Caco-2 (cell line): ENCODE measurements around the gene SOCS1. TPM values are rescaled to one million over a fixed set of nuclear protein-coding genes. Genes with fewer than 3 reads are reported as not detected.

ENCODE experiments used
- BruUV-seq: library from RNA; stranded (reverse); fragments of 400-500 nt; replicated peaks from 2 replicates; lab custom pipeline; 2021; lab: Mats Ljungman, UMichigan
- CTCF ChIA-PET: fragments of 300-600 bp; sonication (Branson Sonifier 250); formaldehyde crosslinking; loops from one replicate; lab custom pipeline; 2022; ENCODE audit warnings: antibody characterized with exemption; lab: Charles Lee
- POLR2A ChIA-PET: fragments of 300-600 bp; sonication (Branson Sonifier 250); formaldehyde crosslinking; loops from one replicate; lab custom pipeline; 2022; ENCODE audit warnings: antibody characterized with exemption; lab: Charles Lee
- DNase-seq, 2 experiments: peaks; one replicate each; pipeline versions ENCODE4 v3.0.0 to v3.0.0-alpha.2; 2020 to 2022
- H3K27me3 ChIP-seq: replicated peaks from 2 replicates; pipeline ENCODE4 v1.6.0; 2011; ENCODE audit warnings: low read length; ENCODE audit not compliant: control insufficient read depth, insufficient read depth
- H3K36me3 ChIP-seq: 2 replicates; pipeline ENCODE4 v1.5.1; 2011; ENCODE audit warnings: low read length; ENCODE audit not compliant: control insufficient read depth, insufficient read depth
- H3K4me1 ChIP-seq: fragments of 250-450 bp; sonication (Bioruptor Pico); 2 replicates; pipeline ENCODE4 v1.5.1; 2020; ENCODE audit warnings: mild to moderate bottlenecking
- H3K4me3 ChIP-seq: 2 replicates; pipeline ENCODE4 v1.5.1; 2011; ENCODE audit warnings: low read depth, mild to moderate bottlenecking, control low read depth, low read length
- H3K9me3 ChIP-seq: fragments of 250-450 bp; sonication (Bioruptor Pico); 2 replicates; pipeline ENCODE4 v1.5.1; 2020; ENCODE audit warnings: mild to moderate bottlenecking, moderate library complexity
- H3K27ac Mint-ChIP-seq: one replicate; pipeline ENCODE4 v1.8.0; 2022; ENCODE audit warnings: mixed read lengths; ENCODE audit not compliant: unreplicated experiment
- H3K27me3 Mint-ChIP-seq: one replicate; pipeline ENCODE4 v1.8.0; 2022; ENCODE audit warnings: mixed read lengths; ENCODE audit not compliant: insufficient read depth, unreplicated experiment
- H3K36me3 Mint-ChIP-seq: one replicate; pipeline ENCODE4 v1.8.0; 2022; ENCODE audit warnings: mild to moderate bottlenecking, mixed read lengths; ENCODE audit not compliant: insufficient read depth, unreplicated experiment
- H3K4me1 Mint-ChIP-seq: one replicate; pipeline ENCODE4 v1.8.0; 2022; ENCODE audit warnings: low read depth, mixed read lengths; ENCODE audit not compliant: unreplicated experiment
- H3K4me3 Mint-ChIP-seq: one replicate; pipeline ENCODE4 v1.8.0; 2022; ENCODE audit warnings: mild to moderate bottlenecking, moderate library complexity, mixed read lengths; ENCODE audit not compliant: unreplicated experiment
- H3K9me3 Mint-ChIP-seq: one replicate; pipeline ENCODE4 v1.8.0; 2022; ENCODE audit warnings: mixed read lengths; ENCODE audit not compliant: unreplicated experiment
- intact Hi-C: fragments of 100-400 bp; cut with micrococcal nuclease; formaldehyde crosslinking; loops from one replicate; pipeline ENCODE4 v1.10.0; 2022; ENCODE audit not compliant: unreplicated experiment
- total RNA-seq: library from RNA; stranded (reverse); gene quantifications from 2 replicates; pipeline ENCODE4 v1.2.3, GENCODE V29; 2022
- TF ChIP-seq, protein P1 (sequence below), 2 experiments: fragments of 200-600 bp in 1 of 2; IDR thresholded peaks; 1 replicate in 1 of 2; 2 replicates in 1 of 2; pipeline versions ENCODE4 v1.5.1 to v1.8.0; 2011 to 2022; ENCODE audit warnings: antibody characterized with exemption in 1 of 2, control low read depth in 1 of 2, inconsistent platforms in 1 of 2, low read depth in 1 of 2, low read length in 1 of 2, mild to moderate bottlenecking in 1 of 2, moderate library complexity in 1 of 2; ENCODE audit not compliant: insufficient read depth in 1 of 2, severe bottlenecking in 1 of 2, unreplicated experiment in 1 of 2

Gene SOCS1
- total RNA-seq, 1 experiment from 2014 or later: 13.2 TPM

DNA sequence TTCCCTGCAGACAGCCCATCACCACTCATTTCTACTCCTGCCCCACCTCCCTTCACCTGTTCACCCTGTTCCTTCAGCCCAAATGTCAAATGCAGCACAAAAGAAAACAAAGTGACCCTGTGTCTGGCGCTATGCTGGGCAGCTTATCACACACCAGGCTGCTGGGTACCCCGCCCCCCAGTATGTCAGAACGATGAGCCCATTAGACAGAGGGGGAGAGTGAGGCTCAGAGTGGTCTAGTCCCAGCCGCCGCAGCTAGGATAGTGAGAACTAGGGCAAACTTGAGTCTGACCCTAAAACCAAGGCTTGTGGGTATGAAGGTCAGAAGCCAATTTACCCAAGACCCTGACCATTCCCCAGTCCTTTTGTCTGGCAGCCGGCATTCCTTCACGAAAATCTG lies 9.1 kb upstream of the SOCS1 start:
- TF ChIP-seq, protein P1, sequence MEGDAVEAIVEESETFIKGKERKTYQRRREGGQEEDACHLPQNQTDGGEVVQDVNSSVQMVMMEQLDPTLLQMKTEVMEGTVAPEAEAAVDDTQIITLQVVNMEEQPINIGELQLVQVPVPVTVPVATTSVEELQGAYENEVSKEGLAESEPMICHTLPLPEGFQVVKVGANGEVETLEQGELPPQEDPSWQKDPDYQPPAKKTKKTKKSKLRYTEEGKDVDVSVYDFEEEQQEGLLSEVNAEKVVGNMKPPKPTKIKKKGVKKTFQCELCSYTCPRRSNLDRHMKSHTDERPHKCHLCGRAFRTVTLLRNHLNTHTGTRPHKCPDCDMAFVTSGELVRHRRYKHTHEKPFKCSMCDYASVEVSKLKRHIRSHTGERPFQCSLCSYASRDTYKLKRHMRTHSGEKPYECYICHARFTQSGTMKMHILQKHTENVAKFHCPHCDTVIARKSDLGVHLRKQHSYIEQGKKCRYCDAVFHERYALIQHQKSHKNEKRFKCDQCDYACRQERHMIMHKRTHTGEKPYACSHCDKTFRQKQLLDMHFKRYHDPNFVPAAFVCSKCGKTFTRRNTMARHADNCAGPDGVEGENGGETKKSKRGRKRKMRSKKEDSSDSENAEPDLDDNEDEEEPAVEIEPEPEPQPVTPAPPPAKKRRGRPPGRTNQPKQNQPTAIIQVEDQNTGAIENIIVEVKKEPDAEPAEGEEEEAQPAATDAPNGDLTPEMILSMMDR (IDR thresholded peaks at IDR 0.05; ENCODE audit: insufficient read depth in 1 of 2, low read depth in 1 of 2, low read length in 1 of 2, severe bottlenecking in 1 of 2, unreplicated experiment in 1 of 2): no peak
- DNase-seq: no peak
- Mint-ChIP-seq H3K4me1 (peaks cover 11% of the 10 kb centered on the region), H3K36me3 (no peaks in the 10 kb centered on the region), H3K9me3 (no peaks in the 10 kb centered on the region), H3K4me3 (no peak overlapping the region), H3K27me3 (no peaks in the 10 kb centered on the region), H3K27ac (no peak overlapping the region)
- POLR2A ChIA-PET: no interaction called here
- BruUV-seq: no TSS peak
- intact Hi-C loops: no loop called here
- Histone ChIP-seq H3K36me3 (no peaks in the 10 kb centered on the region), H3K27me3 (no peaks in the 10 kb centered on the region), H3K4me3 (no peak overlapping the region), H3K4me1 (peaks cover 21% of the 10 kb centered on the region), H3K9me3 (no peaks in the 10 kb centered on the region)
- CTCF ChIA-PET: no interaction called here

DNA sequence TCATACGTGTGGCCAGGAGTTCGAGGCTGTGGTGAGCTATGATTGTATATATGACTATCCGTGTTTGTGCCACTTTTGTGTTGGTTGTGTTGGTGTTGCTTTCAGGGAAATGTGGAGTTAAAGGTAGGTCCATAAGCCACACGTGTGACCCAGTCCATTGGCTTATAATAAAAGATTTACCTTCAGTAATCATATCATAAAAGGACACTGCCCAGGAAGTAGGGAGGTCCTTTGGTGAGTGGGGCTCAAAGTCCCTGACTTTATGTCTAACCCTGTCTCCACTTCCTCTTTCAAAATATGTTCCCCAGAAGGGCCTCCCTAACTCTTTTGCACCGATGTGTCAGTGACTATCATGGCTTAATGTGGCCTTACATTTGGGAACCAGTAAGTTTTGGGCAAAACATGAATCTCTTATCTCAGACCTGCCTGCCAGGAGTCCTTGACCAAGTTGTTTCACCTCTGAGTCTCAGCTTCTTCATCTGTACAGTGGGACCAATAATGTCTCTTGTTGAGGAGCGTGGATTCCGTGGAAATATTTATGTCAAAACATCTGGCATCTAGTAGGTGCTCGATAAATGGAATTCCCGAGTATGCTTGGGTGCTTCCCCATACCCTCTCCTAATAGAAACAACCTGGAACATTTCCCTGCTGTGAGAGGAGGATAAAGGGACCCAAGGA lies 8.3 kb upstream of the SOCS1 start:
- Mint-ChIP-seq H3K4me1 (peaks cover 19% of the 10 kb centered on the region), H3K36me3 (no peaks in the 10 kb centered on the region), H3K4me3 (no peak overlapping the region), H3K27me3 (no peaks in the 10 kb centered on the region), H3K27ac (no peak overlapping the region), H3K9me3 (no peaks in the 10 kb centered on the region)
- Histone ChIP-seq H3K4me3 (no peak overlapping the region), H3K4me1 (peaks cover 29% of the 10 kb centered on the region), H3K9me3 (no peaks in the 10 kb centered on the region), H3K27me3 (no peaks in the 10 kb centered on the region), H3K36me3 (no peaks in the 10 kb centered on the region)
- no TSS peak for BruUV-seq
- TF ChIP-seq, protein P1 (IDR thresholded peaks at IDR 0.05; ENCODE audit: insufficient read depth in 1 of 2, low read depth in 1 of 2, low read length in 1 of 2, severe bottlenecking in 1 of 2, unreplicated experiment in 1 of 2): no peak
- no peak for DNase-seq
- ChIA-PET POLR2A (no interaction called here), CTCF (no interaction called here)
- intact Hi-C loops: no loop called here

DNA sequence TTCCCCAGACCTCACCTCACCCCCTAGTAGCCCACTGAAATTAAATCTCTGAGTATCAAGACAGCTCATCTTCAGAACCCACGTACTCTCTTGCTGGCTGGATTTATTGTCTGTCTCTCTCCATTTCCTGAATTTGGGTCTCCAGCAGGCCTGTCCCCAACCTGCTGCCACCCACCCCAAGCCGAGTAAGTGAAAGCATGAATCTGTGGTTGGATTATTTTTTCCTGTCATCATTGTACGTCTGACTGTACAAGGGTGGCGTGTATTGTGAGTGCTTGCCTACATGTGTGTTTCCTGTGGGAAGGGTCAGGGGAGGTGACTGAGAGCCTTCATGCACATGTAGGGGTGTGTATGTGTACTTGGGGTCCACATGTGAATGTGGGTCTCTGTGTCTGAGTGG lies 7.7 kb upstream of the SOCS1 start:
- H3K4me3 ChIP-seq: no peak overlapping the region
- H3K36me3 ChIP-seq: no peaks in the 10 kb centered on the region
- Mint-ChIP-seq H3K4me3 (no peak overlapping the region), H3K4me1 (peaks cover 20% of the 10 kb centered on the region), H3K36me3 (no peaks in the 10 kb centered on the region), H3K9me3 (no peaks in the 10 kb centered on the region), H3K27ac (no peak overlapping the region), H3K27me3 (no peaks in the 10 kb centered on the region)
- TF ChIP-seq, protein P1 (IDR thresholded peaks at IDR 0.05; ENCODE audit: insufficient read depth in 1 of 2, low read depth in 1 of 2, low read length in 1 of 2, severe bottlenecking in 1 of 2, unreplicated experiment in 1 of 2): no peak
- H3K9me3 ChIP-seq: no peaks in the 10 kb centered on the region
- BruUV-seq: no TSS peak
- POLR2A ChIA-PET: no interaction called here
- CTCF ChIA-PET: interaction anchor here (0.6 kb wide), 1 partner anchor 16 kb away, joined by 3 read pairs; no protein-coding TSS in a partner anchor
- no peaks in the 10 kb centered on the region for H3K27me3 ChIP-seq
- intact Hi-C loops: no loop called here
- DNase-seq: no peak
- H3K4me1 ChIP-seq: peaks cover 31% of the 10 kb centered on the region
